Measurements from ENCODE around the gene METTL23. TPM values are rescaled to one million over a fixed set of nuclear protein-coding genes. Genes with fewer than 3 reads are reported as not detected.

The METTL23 gene
- total RNA-seq, 1 experiment from 2014 or later: 40.5 TPM

GRCh38 chr17:76775021-76775600, 48.5 kb downstream of the METTL23 start:
- Histone ChIP-seq H4K20me1 (ENCODE audit: insufficient read depth) (no peaks in the 10 kb centered on the region), H2AFZ (no peak overlapping the region), H3K27me3 (ENCODE audit: insufficient read depth, low read depth) (no peaks in the 10 kb centered on the region), H3K27ac (no peak overlapping the region), H3K4me1 (replicated peaks; ENCODE audit: insufficient read depth) (peaks cover 13% of the 10 kb centered on the region; the same call in 1 of the 2 replicates), H3K4me3 (no peak overlapping the region), H3K36me3 (ENCODE audit: low read depth) (no peaks in the 10 kb centered on the region), H3K9me2 (ENCODE audit: insufficient read depth) (no peaks in the 10 kb centered on the region), H3K9me3 (ENCODE audit: insufficient read depth, low read depth) (no peaks in the 10 kb centered on the region), H3K79me2 (ENCODE audit: low read depth) (no peaks in the 10 kb centered on the region), H3K4me2 (no peak overlapping the region), H3F3A (ENCODE audit: insufficient read depth, low read depth) (no peaks in the 10 kb centered on the region)
- ChIA-PET CTCF (no interaction called here), POLR2A (ENCODE audit: unreplicated experiment) (no interaction called here)
- no TSS peak for BruUV-seq (replicated peaks)
- TF ChIP-seq CTCF (conservative IDR thresholded peaks at IDR 0.05): no peak
- no peak for TF ChIP-seq EZH2 (IDR thresholded peaks at IDR 0.05; ENCODE audit: low read depth)
- no peak for DNase-seq
- intact Hi-C loops (cut with micrococcal nuclease; ENCODE audit: unreplicated experiment): no loop called here

DNA sequence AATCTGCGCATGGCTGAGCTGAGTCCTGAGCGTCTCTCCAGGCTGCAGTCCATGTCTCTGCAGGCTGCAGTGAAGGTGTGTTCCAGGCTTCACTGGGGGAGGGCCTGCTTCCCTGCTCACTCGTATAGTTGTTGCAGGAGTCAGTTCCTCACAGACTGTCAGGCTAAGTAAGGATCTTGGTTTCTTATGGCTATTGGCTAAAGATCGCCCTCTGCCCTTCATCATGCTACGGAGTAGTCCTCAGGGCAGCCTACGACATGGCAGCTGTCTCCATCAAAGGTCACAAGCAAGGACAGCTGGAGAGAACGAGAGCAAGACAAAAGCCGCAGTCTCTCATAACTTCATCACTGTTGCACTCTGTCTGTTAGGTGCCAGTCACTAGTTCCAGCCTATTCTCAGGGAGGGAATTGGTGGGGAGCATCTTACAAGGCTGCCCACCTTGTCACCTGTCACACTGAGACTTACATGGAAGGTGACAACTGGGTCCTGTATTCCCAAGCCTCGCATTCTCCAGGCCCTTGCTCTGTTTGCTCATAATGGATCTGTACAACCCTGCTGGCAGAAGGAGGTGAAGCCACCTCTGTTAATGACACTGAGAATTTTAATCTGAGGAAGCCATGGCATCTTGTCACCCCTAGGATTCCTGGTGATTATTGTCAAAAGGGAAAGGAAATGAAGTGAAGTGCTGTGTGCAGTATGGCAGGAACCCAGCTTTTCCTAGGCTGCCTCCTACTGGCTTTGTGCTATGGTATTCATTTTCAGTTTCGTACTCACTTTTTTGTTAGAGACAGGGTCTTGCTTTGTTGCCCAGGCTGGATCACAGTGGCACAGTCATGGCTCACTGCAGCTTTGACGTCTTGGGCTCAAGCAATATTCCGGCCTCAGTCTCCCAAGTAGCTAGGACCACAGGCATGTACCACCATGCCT, 54.7 kb downstream of the METTL23 start:
- Histone ChIP-seq H3K79me2 (ENCODE audit: low read depth) (no peaks in the 10 kb centered on the region), H3K4me3 (no peak overlapping the region), H3K27ac (no peak overlapping the region), H3K9me3 (ENCODE audit: insufficient read depth, low read depth) (no peaks in the 10 kb centered on the region), H3K4me1 (replicated peaks; ENCODE audit: insufficient read depth) (no peaks in the 10 kb centered on the region), H3K27me3 (ENCODE audit: insufficient read depth, low read depth) (no peaks in the 10 kb centered on the region), H3K4me2 (no peak overlapping the region), H3K36me3 (ENCODE audit: low read depth) (no peaks in the 10 kb centered on the region), H4K20me1 (ENCODE audit: insufficient read depth) (no peaks in the 10 kb centered on the region), H2AFZ (no peak overlapping the region), H3K9me2 (ENCODE audit: insufficient read depth) (no peaks in the 10 kb centered on the region), H3F3A (ENCODE audit: insufficient read depth, low read depth) (no peaks in the 10 kb centered on the region)
- CTCF ChIA-PET: no interaction called here
- no TSS peak for BruUV-seq (replicated peaks)
- POLR2A ChIA-PET (ENCODE audit: unreplicated experiment): no interaction called here
- DNase-seq: no peak
- TF ChIP-seq CTCF (conservative IDR thresholded peaks at IDR 0.05): no peak
- TF ChIP-seq EZH2 (IDR thresholded peaks at IDR 0.05; ENCODE audit: low read depth): no peak
- intact Hi-C loops (cut with micrococcal nuclease; ENCODE audit: unreplicated experiment): no loop called here

GRCh38 chr17:76783146-76783545, 56.5 kb downstream of the METTL23 start:
- no peak overlapping the region for H3K4me2 ChIP-seq
- no peaks in the 10 kb centered on the region for H3K9me3 ChIP-seq (ENCODE audit: insufficient read depth, low read depth)
- BruUV-seq (replicated peaks): no TSS peak
- H3K79me2 ChIP-seq (ENCODE audit: low read depth): no peaks in the 10 kb centered on the region
- intact Hi-C loops (cut with micrococcal nuclease; ENCODE audit: unreplicated experiment): no loop called here
- H3K4me3 ChIP-seq: no peak overlapping the region
- H3K36me3 ChIP-seq (ENCODE audit: low read depth): no peaks in the 10 kb centered on the region
- no peak for DNase-seq
- ChIA-PET CTCF (no interaction called here), POLR2A (ENCODE audit: unreplicated experiment) (no interaction called here)
- H4K20me1 ChIP-seq (ENCODE audit: insufficient read depth): no peaks in the 10 kb centered on the region
- H2AFZ ChIP-seq: no peak overlapping the region
- no peak overlapping the region for H3K27ac ChIP-seq
- H3K4me1 ChIP-seq (replicated peaks; ENCODE audit: insufficient read depth): no peaks in the 10 kb centered on the region
- H3F3A ChIP-seq (ENCODE audit: insufficient read depth, low read depth): no peaks in the 10 kb centered on the region
- TF ChIP-seq CTCF (conservative IDR thresholded peaks at IDR 0.05): no peak
- no peak for TF ChIP-seq EZH2 (IDR thresholded peaks at IDR 0.05; ENCODE audit: low read depth)
- no peaks in the 10 kb centered on the region for H3K27me3 ChIP-seq (ENCODE audit: insufficient read depth, low read depth)
- no peaks in the 10 kb centered on the region for H3K9me2 ChIP-seq (ENCODE audit: insufficient read depth)

Small RNA genes within 50 kb of the gene (microRNA-seq; reads per million reads assigned to microRNA genes)
- gene MIR636 (ENCODE audit: borderline number of aligned reads, borderline replicate concordance): 4.7 reads per million

Other genes starting within 250 kb of the METTL23 start
- gene RHBDF2, start 225.4 kb upstream of the METTL23 start, total RNA-seq (2021): 39.6 and 51.6 TPM in 2 replicates
- gene CYGB, start 189.1 kb upstream of the METTL23 start, total RNA-seq (2021): 0.93 and 1.1 TPM in 2 replicates
- 2.6 and 2.7 TPM in 2 replicates for gene PRCD, start 186.8 kb upstream of the METTL23 start, total RNA-seq (2021)
- 15.5 and 18.7 TPM in 2 replicates for gene ST6GALNAC2, start 141.0 kb upstream of the METTL23 start, total RNA-seq (2021)
- gene ST6GALNAC1, start 83.1 kb upstream of the METTL23 start, total RNA-seq (2021): 0.75 and 0.76 TPM in 2 replicates
- gene MXRA7, start 15.9 kb upstream of the METTL23 start, total RNA-seq (2021): 5.5 and 8.9 TPM in 2 replicates
- gene JMJD6, start 233 bp upstream of the METTL23 start, total RNA-seq (2021): 19.4 and 25.2 TPM in 2 replicates
- 186 and 187 TPM in 2 replicates for gene SRSF2, start 10.5 kb downstream of the METTL23 start, total RNA-seq (2021)
- gene MFSD11, start 11.3 kb downstream of the METTL23 start, total RNA-seq (2021): 43.8 and 47.3 TPM in 2 replicates
- gene MGAT5B, start 141.6 kb downstream of the METTL23 start, total RNA-seq (2021): 13.9 and 14.3 TPM in 2 replicates

All from PC-9 (cell line).